CD4-positive, CD25-positive, alpha-beta regulatory T cell (primary cell): ENCODE results near the gene PPP3R2. TPM values are rescaled to one million over a fixed set of nuclear protein-coding genes. Genes with fewer than 3 reads are reported as not detected.
"Not testable (repeated sequence)": the region's sequence is repeated elsewhere in the genome, so short reads cannot be mapped to it uniquely, and the experiment has no call there.

ENCODE experiments used
- ATAC-seq, 2 donors: fragments of 150-1000 bp; cut with Tn5 transposase; one replicate each; pipeline ENCODE4 v1.10.0; 2021; ENCODE audit warnings: low read depth in 2 of 2, moderate number of reproducible peaks in 2 of 2, moderate library complexity in 1 of 2
- DNase-seq, 3 donors: peaks; one replicate each; pipeline versions ENCODE4 v3.0.0 to v3.0.0-alpha.2; 2012 to 2022; ENCODE audit warnings: mixed read lengths in 1 of 3
- H3K27ac ChIP-seq: one replicate; pipeline ENCODE4 v1.7.0; 2013; ENCODE audit warnings: mild to moderate bottlenecking, low read length; ENCODE audit not compliant: insufficient read depth, poor library complexity, severe bottlenecking
- H3K27me3 ChIP-seq: one replicate; pipeline ENCODE4 v1.7.0; 2013; ENCODE audit warnings: low read length; ENCODE audit not compliant: control insufficient read depth, insufficient read depth
- H3K36me3 ChIP-seq: one replicate; pipeline ENCODE4 v1.7.0; 2013; ENCODE audit warnings: mild to moderate bottlenecking, low read length, moderate library complexity; ENCODE audit not compliant: control insufficient read depth, insufficient read depth
- H3K4me1 ChIP-seq: 2 replicates; pipeline ENCODE4 v1.7.0; 2013; ENCODE audit warnings: mild to moderate bottlenecking, low read length; ENCODE audit not compliant: insufficient read depth, control insufficient read depth, poor library complexity, severe bottlenecking
- H3K4me3 ChIP-seq: one replicate; pipeline ENCODE4 v1.7.0; 2013; ENCODE audit warnings: low read depth, mild to moderate bottlenecking, low read length, moderate library complexity
- H3K9me3 ChIP-seq, 2 experiments: 1 replicate in 1 of 2; 2 replicates in 1 of 2; pipeline ENCODE4 v1.7.0; 2013; ENCODE audit warnings: low read length in 2 of 2, mild to moderate bottlenecking in 1 of 2, moderate library complexity in 1 of 2; ENCODE audit not compliant: control insufficient read depth in 2 of 2
- H3K27ac Mint-ChIP-seq, 3 donors: one replicate each; pipeline ENCODE4 v1.8.0; 2020 to 2022; ENCODE audit warnings: mild to moderate bottlenecking in 3 of 3, mixed read lengths in 3 of 3, moderate library complexity in 2 of 3
- H3K27me3 Mint-ChIP-seq: one replicate; pipeline ENCODE4 v1.8.0; 2022; ENCODE audit warnings: mild to moderate bottlenecking, mixed read lengths
- H3K36me3 Mint-ChIP-seq: one replicate; pipeline ENCODE4 v1.8.0; 2020; ENCODE audit warnings: mixed read lengths
- H3K4me1 Mint-ChIP-seq, 4 donors: one replicate each; pipeline ENCODE4 v1.8.0; 2020 to 2022; ENCODE audit warnings: mixed read lengths in 4 of 4, mild to moderate bottlenecking in 1 of 4
- H3K4me3 Mint-ChIP-seq, 4 donors: one replicate each; pipeline ENCODE4 v1.8.0; 2020 to 2022; ENCODE audit warnings: mild to moderate bottlenecking in 4 of 4, mixed read lengths in 4 of 4, moderate library complexity in 3 of 4
- H3K9me3 Mint-ChIP-seq, 7 donors: one replicate each; pipeline ENCODE4 v1.8.0; 2020 to 2022; ENCODE audit warnings: mixed read lengths in 7 of 7, mild to moderate bottlenecking in 3 of 7, moderate library complexity in 2 of 7
- polyA plus RNA-seq, 4 donors: library from polyadenylated mRNA; unstranded; fragments of 300-500 nt; fragmentation: Illumina TruSeq; gene quantifications; one replicate each; pipeline ENCODE4 v1.2.3, GENCODE V29; 2021
- total RNA-seq: library from RNA; stranded (reverse); gene quantifications from one replicate; pipeline ENCODE4 v1.2.3, GENCODE V29; 2022

PPP3R2 gene
- total and polyA plus RNA-seq, 5 donors from 2014 or later, result 0.17 to 0.22 TPM; not detected in 3

GRCh38 chr9:101561740-101562139, 33.0 kb downstream of the PPP3R2 start:
- Mint-ChIP-seq H3K27ac (peak overlapping the region in 2 of 3 donors; percentile 0 to 6), H3K4me1 (peaks cover 10 to 28% (median 17%) of the 10 kb centered on the region in 4 donors), H3K27me3 (no peaks in the 10 kb centered on the region), H3K9me3 (peaks cover 0 to 6% (median 0%) of the 10 kb centered on the region in 7 donors), H3K36me3 (peaks cover 79% of the 10 kb centered on the region), H3K4me3 (peak overlapping the region in 1 of 4 donors; percentile 48)
- Histone ChIP-seq H3K27me3 (no peaks in the 10 kb centered on the region), H3K4me1 (no peaks in the 10 kb centered on the region), H3K27ac (no peak overlapping the region), H3K9me3 (no peaks in the 10 kb centered on the region), H3K36me3 (peaks cover 82% of the 10 kb centered on the region), H3K4me3 (no peak overlapping the region)
- no peak for DNase-seq
- no peak for ATAC-seq

DNA sequence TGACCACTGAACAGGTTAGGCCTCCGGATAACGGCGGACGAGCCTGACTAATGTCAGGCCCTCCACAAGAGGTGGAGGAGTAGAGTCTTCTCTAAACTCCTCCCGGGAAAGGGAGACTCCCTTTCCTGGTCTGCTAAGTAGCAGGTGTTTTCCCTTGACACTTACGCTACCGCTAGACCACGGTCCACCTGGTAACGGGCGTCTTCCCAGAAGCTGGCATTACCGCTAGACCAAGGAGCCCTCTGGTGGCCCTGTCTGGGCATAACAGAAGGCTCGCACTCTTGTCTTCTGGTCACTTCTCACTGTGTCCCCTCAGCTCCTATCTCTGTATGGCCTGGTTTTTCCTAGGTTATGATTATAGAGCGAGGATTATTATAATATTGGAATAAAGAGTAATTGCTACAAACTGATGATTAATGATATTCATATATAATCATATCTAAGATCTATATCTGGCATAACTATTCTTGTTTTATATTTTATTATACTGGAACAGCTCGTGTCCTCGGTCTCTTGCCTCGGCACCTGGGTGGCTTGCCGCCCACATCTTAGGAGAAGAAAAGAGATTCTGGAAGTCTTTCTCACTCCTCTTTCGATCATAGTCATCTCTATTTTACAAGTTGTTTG, 45.2 kb downstream of the PPP3R2 start:
- H3K27ac ChIP-seq, H3K4me3 Mint-ChIP-seq, H3K4me1 ChIP-seq, H3K4me3 ChIP-seq, ATAC-seq, H3K9me3 Mint-ChIP-seq, H3K27ac Mint-ChIP-seq, DNase-seq, H3K9me3 ChIP-seq, H3K27me3 ChIP-seq, H3K27me3 Mint-ChIP-seq: not testable (repeated sequence)
- H3K36me3 Mint-ChIP-seq, result peaks cover 83% of the 10 kb centered on the region
- H3K4me1 Mint-ChIP-seq, result peaks cover 3 to 19% (median 9%) of the 10 kb centered on the region in 4 donors
- peaks cover 93% of the 10 kb centered on the region for H3K36me3 ChIP-seq

- H3K27ac Mint-ChIP-seq, result no peak overlapping the region
- Histone ChIP-seq H3K27ac (no peak overlapping the region), H3K27me3 (no peaks in the 10 kb centered on the region), H3K4me3 (no peak overlapping the region), H3K36me3 (peaks cover 92% of the 10 kb centered on the region), H3K4me1 (no peaks in the 10 kb centered on the region), H3K9me3 (no peaks in the 10 kb centered on the region)
- H3K36me3 Mint-ChIP-seq, result peaks cover 30% of the 10 kb centered on the region
- no peak overlapping the region for H3K4me3 Mint-ChIP-seq
- H3K4me1 Mint-ChIP-seq, result peaks cover 0 to 20% (median 4%) of the 10 kb centered on the region in 4 donors
- H3K9me3 Mint-ChIP-seq, result peaks cover 0 to 4% (median 0%) of the 10 kb centered on the region in 7 donors
- DNase-seq (no peak), ATAC-seq (no peak)
- no peaks in the 10 kb centered on the region for H3K27me3 Mint-ChIP-seq
Observed at GRCh38 chr9:101543098-101543735, 51.6 kb downstream of the PPP3R2 start.

Other genes starting within 250 kb of the PPP3R2 start
- gene BAAT, start 210.0 kb downstream of the PPP3R2 start, total RNA-seq, result 0.15 TPM
- gene BAAT, start 210.0 kb downstream of the PPP3R2 start, polyA plus RNA-seq, result under 1 TPM in 1 of 4 donors, not detected in 3; 0.09 TPM
- 8.5 TPM for gene MRPL50, start 196.4 kb downstream of the PPP3R2 start, total RNA-seq
- 10 to 100 TPM; 15.4 to 26.2 (median 20.3) TPM for gene MRPL50, start 196.4 kb downstream of the PPP3R2 start, polyA plus RNA-seq
- 8.1 TPM for gene ZNF189, start 196.1 kb downstream of the PPP3R2 start, total RNA-seq
- gene ZNF189, start 196.1 kb downstream of the PPP3R2 start, polyA plus RNA-seq, result 1 to 10 TPM; 1.8 to 3.6 (median 2.8) TPM
- not detected for gene ALDOB, start 159.2 kb downstream of the PPP3R2 start, total RNA-seq
- gene ALDOB, start 159.2 kb downstream of the PPP3R2 start, polyA plus RNA-seq, result not detected
- 43.4 TPM for gene RNF20, start 61.1 kb downstream of the PPP3R2 start, total RNA-seq
- 10 to 100 TPM; 31.3 to 50.0 (median 37.4) TPM for gene RNF20, start 61.1 kb downstream of the PPP3R2 start, polyA plus RNA-seq
- gene GRIN3A, start 143.7 kb upstream of the PPP3R2 start, total RNA-seq, result 0.05 TPM
- gene GRIN3A, start 143.7 kb upstream of the PPP3R2 start, polyA plus RNA-seq, result under 1 TPM; 0.16 to 0.22 (median 0.18) TPM